ENCODE results near the gene HOXA6. TPM values are rescaled to one million over a fixed set of nuclear protein-coding genes. Genes with fewer than 3 reads are reported as not detected.

The HOXA6 gene
- total RNA-seq, 2 donors from 2014 or later = 6.9 to 7.5 TPM

DNA sequence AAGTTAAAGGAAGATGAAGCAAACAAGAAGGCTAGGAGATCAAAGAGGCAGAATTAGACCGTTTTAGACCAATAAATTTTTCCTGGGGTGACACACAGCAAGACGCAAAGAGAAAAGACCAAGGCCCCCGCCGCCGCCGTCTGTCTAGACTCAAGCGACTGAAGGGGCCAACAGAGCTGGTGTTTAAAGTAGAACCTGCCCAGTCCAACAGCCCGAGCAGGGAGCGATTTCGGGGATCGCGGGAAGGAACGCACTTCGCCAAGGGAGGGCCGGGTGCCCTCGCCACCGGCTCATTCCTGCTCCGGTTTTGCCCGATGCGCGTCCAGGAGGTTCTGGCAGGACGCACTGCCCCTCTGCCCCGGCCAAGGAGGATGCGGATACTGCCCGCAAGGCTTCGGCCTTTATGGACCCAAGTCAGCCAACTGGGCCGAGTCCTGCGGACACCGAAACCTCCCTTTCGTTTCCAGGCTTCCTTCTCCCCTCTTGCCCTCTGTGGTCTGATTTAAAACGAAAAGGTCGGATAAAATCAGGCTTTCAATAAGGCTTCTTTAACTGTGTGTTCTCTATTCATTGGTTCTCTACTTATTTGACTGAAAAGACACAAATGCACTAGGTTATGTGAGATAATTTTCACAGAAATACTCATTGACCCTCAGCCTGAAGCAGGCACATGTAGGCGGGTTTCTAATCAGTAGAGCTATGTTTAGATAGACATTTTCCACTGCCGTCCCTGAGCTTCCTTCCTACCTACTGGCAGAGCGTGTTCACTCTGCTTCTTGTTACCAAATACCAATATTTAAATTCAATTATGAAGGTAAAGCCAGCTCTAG lies 11.1 kb upstream of the HOXA6 start:
- TF ChIP-seq, protein P1, sequence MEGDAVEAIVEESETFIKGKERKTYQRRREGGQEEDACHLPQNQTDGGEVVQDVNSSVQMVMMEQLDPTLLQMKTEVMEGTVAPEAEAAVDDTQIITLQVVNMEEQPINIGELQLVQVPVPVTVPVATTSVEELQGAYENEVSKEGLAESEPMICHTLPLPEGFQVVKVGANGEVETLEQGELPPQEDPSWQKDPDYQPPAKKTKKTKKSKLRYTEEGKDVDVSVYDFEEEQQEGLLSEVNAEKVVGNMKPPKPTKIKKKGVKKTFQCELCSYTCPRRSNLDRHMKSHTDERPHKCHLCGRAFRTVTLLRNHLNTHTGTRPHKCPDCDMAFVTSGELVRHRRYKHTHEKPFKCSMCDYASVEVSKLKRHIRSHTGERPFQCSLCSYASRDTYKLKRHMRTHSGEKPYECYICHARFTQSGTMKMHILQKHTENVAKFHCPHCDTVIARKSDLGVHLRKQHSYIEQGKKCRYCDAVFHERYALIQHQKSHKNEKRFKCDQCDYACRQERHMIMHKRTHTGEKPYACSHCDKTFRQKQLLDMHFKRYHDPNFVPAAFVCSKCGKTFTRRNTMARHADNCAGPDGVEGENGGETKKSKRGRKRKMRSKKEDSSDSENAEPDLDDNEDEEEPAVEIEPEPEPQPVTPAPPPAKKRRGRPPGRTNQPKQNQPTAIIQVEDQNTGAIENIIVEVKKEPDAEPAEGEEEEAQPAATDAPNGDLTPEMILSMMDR (IDR thresholded peaks at IDR 0.05) = no peak
- no peak for TF ChIP-seq POLR2A (IDR thresholded peaks at IDR 0.05)
- no peak for TF ChIP-seq POLR2AphosphoS5 (IDR thresholded peaks at IDR 0.05)
- Histone ChIP-seq H3K27me3 (replicated peaks; ENCODE audit: insufficient read depth) (no peaks in the 10 kb centered on the region), H3K4me3 (no peak overlapping the region), H3K9me3 (no peaks in the 10 kb centered on the region), H3K27ac (peak overlapping the region in 1 of 2 donors; percentile 96), H3K4me1 (replicated peaks) (peaks cover 4% of the 10 kb centered on the region), H3K36me3 (no peaks in the 10 kb centered on the region)
- 94% methylated on average over 34 of the region's 35 CpGs for WGBS
- DNase-seq (ENCODE audit: low spot score) = no peak
- intact Hi-C loops (cut with DNase I) = loop anchor here (10.0 kb wide), 2 partner anchors 1064 to 1294 kb away; no protein-coding TSS in a partner anchor

DNA sequence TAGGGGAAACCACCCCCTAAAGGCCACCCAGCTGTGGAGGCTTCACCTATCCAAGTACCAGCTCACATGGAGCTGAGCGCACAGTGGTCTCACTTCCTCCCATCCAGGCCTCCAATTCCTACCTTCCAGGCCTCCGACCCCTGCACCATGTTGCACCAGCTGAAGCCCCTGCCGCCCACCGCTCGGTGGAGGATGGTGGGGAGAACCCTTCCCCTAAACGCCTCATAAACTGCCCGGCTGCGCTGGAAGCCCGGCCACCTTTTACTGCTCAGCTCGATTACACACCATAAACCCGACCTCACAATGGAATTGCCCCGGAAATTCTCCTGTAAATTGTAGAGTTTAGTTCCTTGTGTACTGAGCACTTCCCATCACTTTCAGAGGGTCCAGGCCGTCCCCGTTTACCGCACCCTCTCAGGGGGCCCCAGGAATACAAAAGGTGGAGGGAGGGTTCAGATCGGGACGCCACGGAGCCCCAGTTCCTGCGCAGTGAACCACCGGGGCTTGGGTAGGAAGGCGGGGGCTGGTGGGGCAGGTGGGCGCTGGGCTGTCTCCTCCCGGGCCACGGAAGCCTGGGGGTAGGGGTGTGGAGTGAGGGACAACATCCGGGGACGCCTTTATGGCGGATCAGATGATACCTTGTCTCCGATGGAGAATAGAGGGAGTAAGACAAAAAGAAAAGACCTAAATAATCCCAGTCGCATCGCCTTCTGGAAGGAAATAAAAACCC lies 10.3 kb upstream of the HOXA6 start:
- 90% methylated on average over 30 of the region's 30 CpGs for WGBS
- H3K27ac ChIP-seq = no peak overlapping the region
- intact Hi-C loops (cut with DNase I) = loop anchor here (10.0 kb wide), 2 partner anchors 1063 to 1293 kb away; no protein-coding TSS in a partner anchor
- DNase-seq (ENCODE audit: low spot score) = no peak
- no peak overlapping the region for H3K4me3 ChIP-seq
- H3K27me3 ChIP-seq (replicated peaks; ENCODE audit: insufficient read depth) = no peaks in the 10 kb centered on the region
- H3K9me3 ChIP-seq = no peaks in the 10 kb centered on the region
- H3K4me1 ChIP-seq (replicated peaks) = peaks cover 4% of the 10 kb centered on the region
- no peaks in the 10 kb centered on the region for H3K36me3 ChIP-seq
- TF ChIP-seq POLR2A (IDR thresholded peaks at IDR 0.05) (no peak), POLR2AphosphoS5 (IDR thresholded peaks at IDR 0.05) (no peak)
- TF ChIP-seq, protein P1 (IDR thresholded peaks at IDR 0.05) = no peak

DNA sequence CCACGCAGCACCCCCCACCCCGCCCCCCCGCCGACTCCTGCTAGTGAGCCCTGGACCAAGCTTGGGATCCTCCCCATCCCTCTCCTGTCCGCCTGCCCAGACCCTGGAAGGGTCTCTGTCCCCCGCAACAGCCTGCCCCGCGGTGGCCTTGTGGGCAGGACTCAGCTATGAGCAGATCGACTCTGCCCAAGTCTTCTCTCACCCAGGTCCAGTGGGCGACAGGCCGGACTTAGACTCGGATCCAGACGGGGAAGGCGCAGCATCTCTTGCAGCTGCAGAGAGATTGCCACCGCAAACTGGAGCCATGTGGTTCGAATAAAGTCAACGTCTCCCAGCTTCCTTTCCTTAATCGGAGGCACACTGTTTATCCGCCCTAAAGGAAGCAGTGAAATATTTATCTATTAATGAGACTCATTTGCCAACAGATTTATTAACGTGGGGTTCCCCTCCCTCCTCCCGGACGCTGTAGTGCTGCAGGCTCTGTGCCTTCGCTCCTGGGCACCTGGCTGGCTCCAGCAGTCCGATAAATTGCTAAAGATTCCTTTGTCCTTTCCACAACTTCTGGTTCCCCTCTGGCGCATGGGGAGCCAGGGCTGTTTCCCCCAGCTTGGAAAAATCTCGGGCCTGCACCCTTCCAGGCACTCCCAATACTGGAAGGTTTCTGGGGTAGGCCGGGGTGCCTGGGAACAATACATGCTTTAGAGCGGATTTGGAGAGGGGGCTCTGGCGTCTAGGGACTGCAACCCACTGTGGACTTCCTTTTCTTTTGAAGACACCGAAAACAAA lies 9.5 kb upstream of the HOXA6 start:
- H3K4me3 ChIP-seq = peak overlapping the region; percentile 51 to 64
- DNase-seq (ENCODE audit: low spot score) = no peak
- H3K9me3 ChIP-seq = no peaks in the 10 kb centered on the region
- H3K36me3 ChIP-seq = no peaks in the 10 kb centered on the region
- intact Hi-C loops (cut with DNase I) = loop anchor here (10.0 kb wide), 2 partner anchors 1062 to 1292 kb away; no protein-coding TSS in a partner anchor
- H3K27me3 ChIP-seq (replicated peaks; ENCODE audit: insufficient read depth) = no peaks in the 10 kb centered on the region
- H3K27ac ChIP-seq = peak overlapping the region; percentile 79 to 85
- TF ChIP-seq POLR2AphosphoS5 (IDR thresholded peaks at IDR 0.05) (no peak), POLR2A (IDR thresholded peaks at IDR 0.05) (no peak)
- TF ChIP-seq, protein P1 (IDR thresholded peaks at IDR 0.05) = no peak
- H3K4me1 ChIP-seq (replicated peaks) = peaks cover 4% of the 10 kb centered on the region
- WGBS = 58% methylated on average over 30 of the region's 30 CpGs

DNA sequence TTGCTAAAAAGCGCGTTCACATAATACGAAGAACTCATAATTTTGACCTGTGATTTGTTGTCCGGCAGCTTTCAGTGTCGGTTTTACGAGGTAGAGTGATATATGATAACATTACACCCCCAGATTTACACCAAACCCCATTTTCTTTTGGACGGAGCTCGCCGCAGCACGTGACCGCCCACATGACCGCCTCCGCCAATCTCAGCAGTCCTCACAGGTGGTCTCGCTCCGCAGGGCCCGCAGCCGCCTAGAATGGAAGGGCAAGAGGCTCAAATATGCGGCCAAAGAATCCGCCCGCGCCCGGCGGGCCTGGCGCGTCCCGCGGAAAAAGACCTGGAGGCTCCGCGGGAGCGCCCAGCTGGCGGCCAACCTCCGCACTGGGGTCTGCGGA lies 8.9 kb upstream of the HOXA6 start, which contains the start of gene HOXA7:
TSS of gene HOXA7 (minus strand) at position 168 of the 391 bp plus-strand sequence. CDS start at position 38, 130 bp downstream.
- H3K4me1 ChIP-seq (replicated peaks) = peaks cover 4% of the 10 kb centered on the region

More for the DNA sequence above, 8.9 kb upstream of the HOXA6 start, which contains the start of gene HOXA7:
- Histone ChIP-seq H3K27ac (peak within 1 kb of the TSS; percentile 79 to 85), H3K27me3 (replicated peaks; ENCODE audit: insufficient read depth) (no peaks in the 10 kb centered on the region), H3K36me3 (no peaks in the 10 kb centered on the region), H3K4me3 (peak within 1 kb of the TSS; percentile 51 to 64), H3K9me3 (no peaks in the 10 kb centered on the region)
- WGBS = 5% methylated on average over 33 of the region's 33 CpGs
- DNase-seq (ENCODE audit: low spot score) = no peak
- TF ChIP-seq POLR2AphosphoS5 (IDR thresholded peaks at IDR 0.05) (peak; percentile 54), POLR2A (IDR thresholded peaks at IDR 0.05) (no peak)
- TF ChIP-seq, protein P1 (IDR thresholded peaks at IDR 0.05) = no peak
- intact Hi-C loops (cut with DNase I) = loop anchor here (10.0 kb wide), 2 partner anchors 1062 to 1292 kb away; no protein-coding TSS in a partner anchor
